GM18870 (cell line): ENCODE results near the gene RIMBP2.
"Not testable (repeated sequence)": the region's sequence is repeated elsewhere in the genome, so short reads cannot be mapped to it uniquely, and the experiment has no call there.

Source experiments
- ATAC-seq: cut with Tn5 transposase; IDR thresholded peaks from one replicate; pipeline ENCODE4 v1.9.1; 2021; ENCODE audit warnings: moderate library complexity; ENCODE audit not compliant: unreplicated experiment

Gene RIMBP2

DNA sequence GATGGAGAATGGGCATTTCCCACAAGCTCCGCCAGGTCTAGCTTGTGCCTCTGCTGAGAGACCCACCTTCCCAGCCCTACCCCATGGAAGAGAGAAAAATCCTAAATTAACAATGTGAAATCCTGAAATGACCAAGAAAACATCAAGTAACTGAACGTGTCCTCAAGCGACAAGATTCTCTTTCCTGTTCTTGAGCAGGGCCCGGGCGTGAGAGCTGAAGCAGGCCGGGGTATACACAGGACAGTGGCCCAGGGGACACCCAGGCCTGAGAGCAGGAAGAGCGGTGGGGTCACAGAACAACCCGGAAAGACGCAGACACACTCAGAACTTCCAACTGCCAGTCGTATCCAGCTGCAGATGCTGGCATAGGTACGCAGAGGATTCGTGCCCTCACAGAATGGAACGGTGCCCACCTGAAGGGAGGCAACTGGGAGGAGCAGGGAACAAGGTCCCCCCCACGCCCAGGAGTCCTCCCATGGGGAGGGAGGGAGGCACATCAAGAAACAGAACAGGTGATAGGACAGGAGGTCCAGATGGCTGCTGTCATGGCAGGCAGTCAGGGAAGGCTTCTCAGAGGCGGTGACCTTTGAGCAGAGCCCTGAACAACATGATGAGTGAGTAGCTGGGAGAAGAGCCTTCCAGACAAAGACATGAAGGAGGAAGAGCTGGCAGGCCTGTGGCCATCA is 9.1 kb downstream of the RIMBP2 start:
- ATAC-seq: no peak

DNA sequence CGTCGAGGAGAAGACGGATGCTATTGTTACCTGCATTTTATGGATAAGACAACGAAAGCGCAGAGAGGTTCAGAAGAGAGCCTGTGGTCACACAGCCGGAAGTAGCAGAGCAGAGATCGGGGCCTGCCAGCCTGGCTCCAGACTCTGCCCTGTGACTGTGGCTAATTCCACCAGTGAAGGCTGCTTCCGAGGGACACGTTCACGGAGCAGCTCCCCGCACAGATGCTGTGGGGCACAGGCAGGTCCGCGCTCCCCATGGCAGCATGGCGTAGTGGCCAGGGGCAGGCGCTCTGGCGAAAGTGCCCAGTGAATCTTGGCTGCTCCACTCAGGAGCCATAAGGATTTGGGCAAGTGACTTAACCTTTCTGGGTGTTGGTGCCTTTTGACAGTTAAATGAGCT is 9.8 kb downstream of the RIMBP2 start:
- ATAC-seq: no peak

DNA sequence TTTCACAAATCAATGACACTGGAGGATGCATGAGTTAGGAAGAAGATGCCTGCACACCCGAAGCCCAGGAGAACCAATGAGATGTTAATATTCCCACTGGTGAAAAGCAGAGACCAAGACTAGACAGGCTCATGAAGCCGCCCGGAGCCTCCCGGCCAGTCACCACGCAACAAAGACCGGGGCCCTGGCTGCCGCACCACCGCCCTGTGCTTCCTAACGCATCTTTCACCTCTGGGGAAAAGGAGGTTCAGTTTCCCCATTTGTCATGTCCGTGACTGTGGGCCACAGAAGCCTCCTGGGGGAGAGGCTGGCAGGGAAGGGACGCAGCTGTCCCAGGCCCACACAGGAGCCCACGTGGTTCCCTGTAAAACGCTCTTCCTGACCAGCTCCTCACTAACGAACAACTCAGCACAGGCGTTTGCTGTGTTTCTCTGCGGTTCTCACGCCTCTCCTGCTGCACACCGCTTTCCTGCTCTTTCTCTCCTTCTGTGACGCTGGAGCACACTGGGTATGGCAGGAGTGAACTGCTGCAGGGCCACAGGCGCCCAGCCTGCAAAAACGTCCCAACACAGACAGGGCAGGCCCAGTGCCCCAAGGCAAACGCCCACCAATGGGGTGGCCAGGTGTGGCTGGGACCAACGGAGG is 10.8 kb downstream of the RIMBP2 start:
- ATAC-seq: no peak

DNA sequence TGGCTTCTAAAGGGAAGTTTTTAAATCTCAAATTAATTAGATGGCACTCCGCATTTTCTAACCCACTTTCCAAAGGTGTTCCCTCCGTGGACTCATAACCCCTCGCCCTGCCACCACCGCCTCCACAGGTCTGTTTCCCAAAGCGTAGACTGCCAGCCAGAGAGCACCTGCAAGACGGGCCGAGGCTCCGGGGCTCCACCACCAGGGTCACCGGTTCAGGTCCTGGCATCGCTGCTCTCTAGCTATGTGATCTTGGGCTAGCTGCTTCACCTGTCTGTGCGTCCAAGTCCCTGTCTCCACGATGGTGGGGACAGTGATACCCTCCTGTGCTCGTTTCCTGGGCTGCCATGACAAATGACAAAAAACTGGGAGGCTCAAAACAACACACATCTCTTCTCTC is 11.5 kb downstream of the RIMBP2 start:
- no peak for ATAC-seq

DNA sequence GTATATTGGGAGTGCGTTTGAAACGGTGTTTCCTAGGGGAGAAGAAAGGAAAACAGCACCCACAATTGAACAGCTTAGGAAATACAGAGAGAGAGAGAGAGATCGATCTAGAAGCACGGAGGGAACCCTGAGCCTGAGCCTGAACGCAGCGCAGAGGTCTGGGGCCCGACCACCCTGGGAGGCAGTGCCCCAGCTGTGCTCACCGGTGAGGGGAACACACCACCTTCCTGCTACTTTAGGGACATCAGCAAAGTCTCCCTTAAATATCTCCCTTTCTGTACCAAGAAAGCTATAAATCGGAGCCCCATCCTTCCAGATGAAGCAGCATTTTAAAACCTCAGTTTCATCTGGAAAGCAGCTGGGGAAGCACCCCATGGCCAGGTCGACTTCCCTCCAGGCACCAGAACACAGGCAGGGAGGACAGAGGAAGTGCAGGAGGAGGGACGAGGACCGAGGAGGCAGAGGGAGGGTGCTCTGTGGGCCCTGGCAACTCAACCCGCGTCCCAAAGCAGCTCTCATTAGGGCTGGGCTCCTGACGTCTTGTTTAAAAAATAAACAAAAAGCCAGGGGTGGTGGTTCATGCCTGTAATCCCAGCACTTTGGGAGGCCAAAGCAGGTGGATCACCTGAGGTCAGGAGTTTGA is 12.2 kb downstream of the RIMBP2 start:
- no peak for ATAC-seq

- ATAC-seq: no peak
Observed at GRCh38 chr12:130702966-130703732, 12.9 kb downstream of the RIMBP2 start.

- no peak for ATAC-seq
Observed at GRCh38 chr12:130701402-130701744, 14.7 kb downstream of the RIMBP2 start.

DNA sequence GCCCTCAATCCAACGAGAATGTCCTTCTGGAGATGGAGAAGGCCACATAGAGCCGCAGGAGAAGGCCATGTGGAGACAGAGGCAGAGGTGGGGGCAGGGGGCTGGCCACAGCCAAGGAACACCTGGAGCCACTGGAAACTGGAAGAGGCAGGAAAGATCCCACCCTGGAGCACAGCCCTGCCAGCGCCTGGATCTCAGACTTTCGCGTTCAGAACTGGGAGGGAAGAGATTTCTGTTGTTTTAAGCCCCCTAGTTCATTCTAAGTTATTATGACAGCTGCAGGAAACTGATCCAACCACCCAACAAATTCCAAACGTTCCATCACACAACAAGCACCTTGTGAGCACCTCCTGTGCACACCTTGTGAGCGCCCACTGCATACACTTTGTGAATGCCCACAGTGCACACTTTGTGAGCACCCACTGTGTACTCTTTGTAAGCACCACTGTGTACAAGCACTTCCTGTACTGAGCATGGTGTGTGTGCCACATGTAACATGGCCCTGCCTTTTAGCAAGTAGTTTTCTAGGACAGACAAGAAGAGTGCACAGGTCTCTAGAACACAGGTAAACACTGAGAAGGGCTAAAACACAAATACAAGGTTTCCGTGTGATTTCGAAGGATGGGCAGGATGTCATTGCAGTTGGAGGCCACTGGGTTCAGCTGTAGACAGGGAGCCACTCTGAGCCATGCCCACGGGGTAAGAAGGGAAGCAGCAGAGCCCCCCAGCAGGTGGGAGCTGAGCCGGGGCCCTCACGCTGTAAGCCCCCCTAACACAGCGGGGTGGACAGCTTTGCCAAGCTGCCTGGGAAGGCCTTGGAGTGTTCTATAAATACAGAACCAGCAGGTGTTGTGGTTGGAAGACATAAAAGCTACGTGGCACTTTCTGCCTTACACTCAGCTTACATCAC is 15.4 kb downstream of the RIMBP2 start:
- no peak for ATAC-seq

GRCh38 chr12:130698106-130698505 is 18.0 kb downstream of the RIMBP2 start:
- no peak for ATAC-seq

GRCh38 chr12:130696379-130697100 is 19.6 kb downstream of the RIMBP2 start:
- no peak for ATAC-seq

DNA sequence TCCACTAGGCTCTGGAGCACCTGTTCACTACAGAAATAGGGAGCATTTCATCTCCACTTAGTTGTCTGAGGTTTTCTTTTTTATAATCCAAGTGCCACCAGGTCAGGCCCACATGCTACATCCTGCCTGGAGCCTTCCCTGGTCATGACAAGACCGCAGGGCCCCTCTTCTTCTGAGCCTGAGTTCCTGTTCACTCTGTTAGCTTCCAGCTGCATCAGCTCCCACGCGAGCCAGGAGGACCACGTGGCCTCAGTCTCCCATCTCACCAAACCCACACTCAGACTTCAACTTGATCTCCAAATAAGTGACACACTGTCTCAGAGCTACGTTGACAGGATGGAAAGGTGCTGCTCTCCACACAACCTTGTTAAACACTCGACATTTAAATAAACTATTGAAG is 21.0 kb downstream of the RIMBP2 start:
- no peak for ATAC-seq

- no peak for ATAC-seq
Observed at GRCh38 chr12:130689408-130690405, 26.4 kb downstream of the RIMBP2 start.

DNA sequence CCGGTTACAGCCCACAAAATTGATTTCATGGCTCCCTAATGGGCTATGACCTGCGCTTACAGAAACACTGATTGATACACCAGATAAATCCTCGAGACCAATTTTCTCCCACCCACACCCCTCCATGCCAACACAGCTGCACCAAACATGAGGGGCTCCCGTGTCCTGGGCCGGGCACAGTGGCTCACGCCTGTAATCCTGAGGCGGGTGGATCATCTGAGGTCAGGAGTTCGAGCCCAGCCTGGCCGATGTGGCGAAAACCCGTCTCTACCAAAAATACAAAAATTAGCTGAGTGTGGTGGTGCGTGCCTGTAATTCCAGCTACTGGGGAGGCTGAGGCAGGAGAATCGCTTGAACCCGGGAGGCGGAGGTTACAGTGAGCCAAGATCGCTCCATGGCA is 27.1 kb downstream of the RIMBP2 start:
- not testable (repeated sequence) for ATAC-seq

GRCh38 chr12:130687796-130688778 is 28.0 kb downstream of the RIMBP2 start:
- no peak for ATAC-seq

DNA sequence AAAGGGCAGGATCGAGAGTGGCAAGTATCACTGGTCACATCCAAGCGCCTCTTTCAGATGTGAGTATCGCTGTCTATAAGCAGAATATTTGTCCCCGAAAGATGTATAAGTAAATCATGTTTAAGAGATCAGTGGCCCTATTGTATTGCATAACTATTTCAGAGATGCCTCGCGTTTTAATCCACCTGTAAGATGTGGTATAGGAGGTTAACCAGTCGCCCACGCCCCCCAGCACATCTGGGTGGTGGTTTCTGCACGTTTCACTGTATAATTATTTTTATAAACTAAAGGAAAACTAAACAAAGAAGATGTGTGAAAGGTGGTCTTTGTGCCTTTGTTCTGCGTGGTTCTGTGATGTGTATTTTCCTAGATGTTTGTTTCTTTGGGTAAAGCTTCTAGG is 28.9 kb downstream of the RIMBP2 start:
- no peak for ATAC-seq

DNA sequence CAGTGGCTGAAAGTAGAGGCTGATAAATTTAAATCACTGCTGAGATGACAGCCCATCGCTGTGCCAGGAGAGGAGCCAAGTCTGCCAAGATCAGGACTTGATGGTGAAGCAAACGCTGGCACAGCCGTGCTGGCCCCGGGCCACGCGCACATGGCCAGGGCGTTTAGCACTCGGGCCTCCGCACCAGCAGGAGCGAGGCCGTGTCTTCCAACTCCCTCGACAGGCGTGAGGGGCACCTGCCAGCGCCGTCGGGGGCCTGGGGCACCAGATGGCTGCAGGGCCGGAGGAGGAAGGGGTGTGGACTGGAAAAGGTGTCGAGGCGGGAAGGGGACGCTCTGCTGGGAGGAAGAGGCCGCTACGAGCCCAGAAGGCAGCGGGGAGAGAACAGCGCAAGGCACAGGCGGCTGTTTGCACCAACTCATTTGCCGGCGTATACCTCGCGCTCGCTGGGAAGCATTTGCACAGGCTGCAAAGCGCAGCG is 29.5 kb downstream of the RIMBP2 start:
- no peak for ATAC-seq

DNA sequence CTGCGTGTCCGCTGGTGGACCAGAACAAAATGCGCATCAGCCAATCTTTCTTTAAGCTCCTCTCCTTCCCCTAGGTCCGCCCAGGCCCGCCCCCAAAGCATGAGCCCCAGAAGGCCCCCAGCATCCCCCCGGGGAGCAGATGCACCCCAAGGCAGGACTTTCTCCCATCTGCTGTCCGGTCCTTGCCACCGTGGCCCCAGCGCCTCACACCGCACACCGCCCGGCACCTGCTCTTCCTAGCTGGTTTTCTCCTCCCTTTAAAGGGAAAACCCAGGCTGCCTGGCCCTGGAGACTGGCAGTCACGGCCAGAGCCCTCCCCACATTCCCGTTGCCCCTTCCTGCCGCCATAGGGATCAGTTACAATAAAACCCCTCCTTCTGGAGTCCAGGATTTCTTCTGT is 30.2 kb downstream of the RIMBP2 start:
- ATAC-seq: no peak
